ENCODE data around the gene SNX5.

The SNX5 gene

DNA sequence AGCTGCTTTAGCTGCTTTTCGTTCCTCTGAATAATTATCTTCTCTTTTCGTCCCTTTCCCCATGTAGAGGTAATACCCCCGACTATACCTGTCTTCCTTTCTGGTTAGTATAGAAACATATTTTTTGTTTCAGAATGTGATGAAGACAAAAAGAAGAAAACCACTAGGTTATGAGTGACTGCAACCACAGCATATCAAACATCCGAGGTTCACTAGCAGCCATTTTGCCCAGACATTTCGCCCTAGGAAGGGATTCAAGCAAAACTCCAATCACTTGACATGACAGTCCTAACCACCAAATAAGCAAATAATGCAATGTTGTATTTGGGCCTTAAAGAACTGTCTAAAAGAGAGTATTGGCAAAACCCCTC lies 9.4 kb downstream of the SNX5 start:
- no peak for DNase-seq

DNA sequence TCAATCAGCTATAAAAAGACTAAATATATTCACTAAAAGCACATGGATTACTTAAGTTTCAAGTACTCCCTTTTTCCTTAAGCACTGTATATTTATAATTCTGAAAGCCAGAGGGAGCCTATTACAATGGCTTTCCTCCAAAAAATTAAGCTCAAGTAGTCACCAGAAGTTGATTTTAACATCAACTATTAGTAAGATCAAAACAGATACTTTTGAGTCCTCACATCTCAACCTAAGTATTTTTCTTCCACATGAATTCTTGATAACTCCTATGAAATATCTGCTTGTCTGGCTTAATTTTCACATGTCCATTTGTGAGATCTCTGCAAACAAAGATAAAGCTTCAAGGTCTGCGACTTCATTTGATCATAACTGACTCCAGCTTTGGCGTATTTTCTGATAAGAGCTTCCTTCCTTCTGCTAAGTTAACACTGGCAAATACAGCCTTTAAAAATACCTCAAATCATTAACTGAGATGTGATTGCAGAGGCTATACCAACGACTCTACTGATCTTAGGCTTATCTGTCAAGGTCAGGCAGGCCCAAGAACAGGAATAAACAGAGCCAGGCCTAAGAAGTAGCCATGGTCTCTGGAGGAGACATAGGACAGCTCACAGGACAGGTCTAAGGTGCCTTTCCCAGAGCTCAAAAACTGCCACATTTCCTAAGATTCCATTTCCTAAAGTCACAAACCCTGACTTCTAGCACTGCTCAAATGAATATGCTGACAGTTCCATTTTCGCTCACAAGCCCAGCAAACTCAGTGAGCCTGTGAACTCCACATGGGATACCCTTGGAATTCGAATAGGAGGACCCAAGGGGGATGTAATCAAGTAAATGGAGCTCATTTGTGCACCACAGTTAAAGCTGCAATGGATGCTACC lies 10.0 kb downstream of the SNX5 start:
- no peak for DNase-seq

DNA sequence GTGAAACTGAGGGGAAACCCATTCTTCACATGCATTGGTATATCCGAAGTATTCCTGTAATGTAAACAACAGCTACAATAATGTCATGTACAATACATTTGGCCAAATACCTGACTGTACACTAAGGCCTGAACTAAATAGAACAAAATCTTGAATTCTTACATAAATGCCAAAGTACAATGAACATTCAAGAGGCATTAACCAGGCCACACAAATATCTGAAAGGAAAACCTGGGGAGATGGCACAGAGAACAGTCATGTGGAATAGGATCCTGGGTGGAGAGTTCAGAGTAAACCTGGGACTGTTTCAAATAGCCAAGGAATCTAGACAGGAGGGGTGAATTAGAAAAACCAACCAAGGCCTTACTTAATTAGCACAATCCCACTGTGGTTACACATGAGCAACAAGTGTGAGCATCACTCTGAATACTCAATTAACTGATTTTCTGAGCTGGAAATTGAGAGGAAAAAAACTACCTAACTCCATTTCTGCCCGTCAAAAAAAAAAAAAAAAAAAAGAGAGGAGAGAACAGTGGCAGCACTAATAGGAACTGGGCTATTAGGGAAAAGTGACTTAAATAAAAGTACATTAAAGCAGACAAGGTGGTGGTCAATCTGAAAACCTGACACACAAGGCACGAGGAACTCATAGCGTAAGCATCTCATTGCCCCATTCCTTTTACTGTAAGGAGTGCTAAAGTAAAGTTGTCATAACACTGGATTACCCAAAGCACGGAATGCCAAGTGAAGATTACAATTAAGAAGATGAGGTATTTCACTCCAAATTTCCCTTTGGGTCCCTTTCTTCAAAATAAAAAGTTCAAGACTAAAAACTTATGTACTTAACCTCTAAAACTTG lies 10.9 kb downstream of the SNX5 start:
- DNase-seq: no peak

DNA sequence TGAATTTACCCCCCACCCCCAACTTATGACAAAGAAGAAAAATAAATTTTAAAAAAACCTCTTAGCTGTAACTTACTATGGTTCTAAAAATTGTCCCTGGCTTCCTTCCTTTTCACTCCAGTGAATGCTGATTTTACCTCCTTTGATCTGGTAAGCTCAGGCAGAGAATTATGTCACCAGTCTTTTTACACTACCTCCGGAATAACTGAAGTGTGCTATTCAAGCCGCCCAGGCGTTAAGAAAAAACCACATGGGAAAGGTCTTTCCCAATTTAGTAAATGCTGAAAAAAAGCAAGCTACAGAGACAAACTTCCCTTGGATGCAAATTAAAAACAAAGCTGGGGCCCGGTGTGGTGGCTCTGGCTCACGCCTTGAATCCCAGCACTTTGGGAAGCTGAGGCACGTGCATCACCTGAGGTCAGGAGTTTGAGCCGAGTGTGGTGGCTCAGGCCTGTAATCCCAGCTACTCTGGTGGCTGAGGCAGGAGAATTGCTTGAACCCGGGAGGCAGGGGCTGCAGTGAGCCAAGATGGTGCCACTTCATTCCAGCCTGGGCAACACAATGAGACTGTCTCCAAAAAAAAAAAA lies 12.4 kb downstream of the SNX5 start:
- no peak for DNase-seq

DNA sequence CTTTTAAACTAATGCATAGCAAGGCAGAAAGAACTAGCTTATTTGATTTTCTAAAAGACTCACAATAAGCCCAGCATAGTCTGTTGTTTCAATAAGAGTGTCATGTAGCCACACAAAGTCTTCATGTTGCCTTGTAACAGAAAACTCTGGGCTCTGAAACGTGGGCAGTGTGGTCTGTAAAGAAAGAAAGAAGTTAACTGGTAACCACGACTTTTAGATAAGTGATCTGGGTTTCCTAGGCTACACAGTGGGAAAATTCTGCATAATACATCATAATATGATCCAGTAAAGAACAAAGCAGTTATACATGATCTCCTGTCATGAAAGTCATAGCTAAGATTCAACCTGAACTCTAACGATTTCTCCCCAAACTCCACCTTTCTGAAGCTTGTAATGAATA lies 13.3 kb downstream of the SNX5 start:
- DNase-seq: no peak

DNA sequence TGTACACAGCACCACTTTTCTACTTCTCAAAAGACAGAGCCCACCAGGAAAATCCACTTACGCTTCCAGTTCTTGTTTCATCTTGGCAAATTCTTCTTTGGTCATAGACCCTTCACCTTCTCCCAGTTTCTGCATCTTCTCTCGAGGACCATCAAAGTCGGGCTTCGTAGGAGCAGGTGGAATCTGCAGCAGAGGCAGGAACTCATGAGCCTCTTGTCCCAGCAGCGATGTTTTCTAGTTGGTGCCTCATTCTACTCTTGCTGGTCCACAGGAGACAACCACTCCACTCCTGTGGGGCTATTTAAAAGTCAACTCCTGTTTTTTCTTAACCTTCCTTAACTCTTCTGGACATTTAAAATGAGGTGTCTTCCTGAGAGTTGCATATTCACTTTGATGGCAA lies 14.7 kb downstream of the SNX5 start:
- no peak for DNase-seq

DNA sequence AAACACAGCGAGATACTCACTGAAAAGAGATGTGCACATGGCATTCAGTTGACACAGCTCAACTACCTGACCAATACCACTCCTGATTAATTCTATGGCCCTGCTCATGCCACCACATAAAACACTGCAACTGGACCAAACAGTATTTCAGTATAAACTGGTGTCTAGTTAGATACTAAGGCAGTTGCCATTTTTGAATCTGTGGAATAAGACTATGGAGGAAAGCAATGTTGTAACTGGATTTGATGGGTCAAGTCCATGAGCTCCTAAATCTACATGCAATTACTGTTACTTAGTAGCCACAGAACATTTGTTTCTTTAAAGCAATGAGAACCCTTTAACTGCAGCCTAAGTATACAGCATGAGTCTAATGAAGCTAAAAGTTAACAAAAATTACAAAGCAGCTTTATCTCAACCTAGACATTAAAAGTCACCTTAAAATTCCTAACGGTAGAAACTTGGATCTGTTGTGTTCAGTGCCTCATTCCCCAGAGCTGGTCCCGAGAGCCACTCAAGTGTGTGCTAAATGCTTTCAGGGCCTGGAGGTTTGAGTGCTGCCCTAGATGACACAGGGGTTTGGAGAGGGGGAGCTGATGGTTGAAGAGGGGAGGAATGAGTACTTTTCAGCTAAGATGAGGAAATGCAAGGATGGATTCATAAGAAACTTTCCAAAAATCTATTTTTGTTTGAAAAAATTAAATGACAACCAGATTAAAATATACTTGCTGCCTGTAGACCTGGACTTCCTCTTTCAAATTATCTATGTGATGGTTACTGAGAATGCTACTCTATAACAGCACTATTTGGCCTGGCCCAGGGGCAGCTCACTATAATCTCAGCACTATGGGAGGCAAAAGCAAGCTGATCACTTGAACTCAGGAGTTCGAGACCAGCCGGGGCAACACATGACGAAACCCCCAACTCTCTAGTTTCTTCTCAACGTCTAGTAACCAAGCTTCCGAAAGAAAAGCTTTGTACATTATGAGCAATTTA lies 15.6 kb downstream of the SNX5 start:
- DNase-seq: no peak

DNA sequence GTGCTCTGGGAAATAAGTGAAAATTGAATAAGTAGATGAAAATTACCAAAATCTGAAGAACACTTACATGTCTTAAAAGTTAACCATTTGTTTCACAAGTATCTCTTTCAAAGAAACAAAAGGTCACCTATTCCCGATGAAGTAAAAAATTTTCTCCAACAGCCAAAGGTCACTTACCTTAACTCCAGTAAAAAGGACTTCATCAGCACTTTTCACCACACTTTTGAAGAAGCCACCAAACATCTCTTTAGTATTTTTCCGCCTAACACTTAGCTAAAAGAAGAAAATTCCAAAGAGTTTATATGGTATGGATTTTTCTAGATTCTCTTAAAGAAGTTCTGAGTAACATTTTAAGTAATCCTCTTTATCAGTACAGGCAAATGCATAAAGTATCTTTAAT lies 17.3 kb downstream of the SNX5 start:
- DNase-seq: no peak

DNA sequence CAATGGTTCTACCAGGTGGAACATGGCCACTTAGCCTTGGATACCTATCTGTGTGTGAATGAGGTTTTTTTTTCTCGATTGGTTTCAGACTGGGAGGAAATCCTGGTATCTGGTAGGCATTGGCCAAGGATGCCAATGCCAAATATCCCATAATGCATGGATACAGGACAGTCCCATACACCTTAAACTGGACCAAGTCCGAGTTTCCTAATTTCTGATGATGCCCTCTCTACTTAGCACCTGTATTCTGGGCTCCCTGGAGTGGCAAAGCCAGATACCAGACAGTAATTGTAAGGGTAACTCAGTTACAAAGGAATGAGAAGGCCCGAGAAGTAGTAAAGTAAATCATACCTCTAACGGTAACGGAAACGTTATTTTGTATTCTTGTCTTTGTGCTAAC lies 17.9 kb downstream of the SNX5 start:
- DNase-seq: no peak

DNA sequence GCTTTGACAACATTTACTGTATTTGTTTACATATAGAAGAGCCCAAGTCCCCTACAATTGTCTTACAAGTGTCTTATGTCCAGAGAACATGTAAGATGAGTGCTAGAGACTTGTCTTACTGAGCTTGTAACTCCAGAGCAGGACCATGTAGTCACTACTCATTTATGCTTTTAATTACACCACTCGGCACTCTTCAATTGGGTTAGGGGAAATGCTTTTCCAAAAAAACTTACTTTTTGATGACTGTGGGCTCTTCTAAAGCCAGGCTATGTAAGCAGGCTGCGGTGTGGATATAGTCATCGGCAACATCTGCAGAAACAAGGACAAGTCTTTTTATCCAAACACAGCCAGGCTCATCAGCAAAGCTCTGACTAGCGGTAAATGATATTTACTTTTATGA lies 18.7 kb downstream of the SNX5 start:
- no peak for DNase-seq

DNA sequence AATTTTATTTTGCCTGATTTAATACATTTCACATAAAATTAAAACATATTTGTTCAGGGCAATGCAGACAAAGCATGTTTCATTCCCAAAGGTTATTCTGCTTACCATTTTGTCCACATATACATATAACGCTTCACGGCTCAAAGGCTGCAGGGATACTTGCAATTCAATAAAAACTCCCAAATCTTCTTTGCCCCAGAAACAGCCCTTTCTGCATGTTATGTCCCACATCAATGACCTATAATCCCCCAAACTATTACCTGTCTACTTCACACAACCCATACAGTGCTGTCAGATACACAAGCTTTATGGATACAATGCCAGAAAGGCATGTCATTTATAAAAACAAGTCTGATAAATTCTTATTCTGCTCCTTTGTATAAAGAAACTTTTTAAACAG lies 20.2 kb downstream of the SNX5 start:
- DNase-seq: no peak

DNA sequence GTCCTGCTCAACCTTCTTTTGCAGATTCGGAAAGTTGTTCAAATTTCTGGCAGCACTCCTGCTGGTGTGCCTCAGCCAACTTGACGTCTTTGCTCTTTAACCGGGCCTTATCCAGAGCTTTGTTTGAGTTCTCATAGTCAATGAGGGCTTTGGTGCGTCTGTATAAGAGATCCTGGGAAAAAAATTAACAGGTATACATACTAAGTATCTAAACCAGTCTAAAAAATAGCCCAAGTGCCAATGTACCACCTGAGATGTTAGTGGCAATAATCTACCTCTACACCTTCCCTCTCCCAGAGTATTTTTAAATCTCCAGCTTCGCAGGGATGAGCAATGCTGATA lies 21.1 kb downstream of the SNX5 start:
- no peak for DNase-seq

DNA sequence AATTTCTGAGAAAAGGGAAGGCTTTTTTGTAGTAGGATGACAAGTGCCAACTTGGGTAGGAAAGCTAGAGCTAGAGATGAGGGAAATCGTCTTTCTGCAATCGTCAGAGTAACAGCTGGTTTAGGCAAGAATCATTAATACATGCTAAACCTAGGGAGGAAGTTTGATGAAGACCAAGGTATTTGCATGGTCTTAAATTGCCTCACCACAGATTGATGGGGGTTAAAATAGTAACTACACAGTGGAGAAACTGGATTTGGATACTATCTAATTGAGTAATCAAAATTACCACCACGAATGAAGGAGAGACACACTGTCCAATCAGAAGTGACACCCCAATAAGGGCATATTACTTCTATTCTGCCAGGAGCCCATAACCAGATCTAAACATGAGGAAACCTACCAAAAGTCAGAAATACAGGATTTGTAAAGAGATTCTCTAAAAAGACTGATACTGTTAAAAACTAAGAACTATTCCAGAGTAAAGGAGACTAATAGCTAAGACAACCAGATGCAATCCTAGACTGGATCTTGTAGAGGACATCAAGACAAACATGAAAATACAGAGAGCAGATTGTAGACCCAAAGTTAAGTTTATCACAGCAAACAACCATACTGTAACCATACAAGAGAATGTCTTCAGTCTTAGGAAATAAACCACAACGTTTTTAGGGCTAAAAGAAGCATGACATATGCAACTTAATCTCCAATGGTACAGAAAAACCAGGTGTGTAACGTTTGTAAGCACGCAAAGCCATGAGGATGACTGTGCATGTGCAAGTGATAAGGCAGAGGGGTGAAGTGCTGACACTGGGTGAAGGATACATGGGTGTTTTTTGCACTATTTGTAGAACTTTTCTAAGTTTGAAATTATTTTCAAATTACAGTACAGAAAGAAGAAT lies 21.8 kb downstream of the SNX5 start:
- DNase-seq: no peak

DNA sequence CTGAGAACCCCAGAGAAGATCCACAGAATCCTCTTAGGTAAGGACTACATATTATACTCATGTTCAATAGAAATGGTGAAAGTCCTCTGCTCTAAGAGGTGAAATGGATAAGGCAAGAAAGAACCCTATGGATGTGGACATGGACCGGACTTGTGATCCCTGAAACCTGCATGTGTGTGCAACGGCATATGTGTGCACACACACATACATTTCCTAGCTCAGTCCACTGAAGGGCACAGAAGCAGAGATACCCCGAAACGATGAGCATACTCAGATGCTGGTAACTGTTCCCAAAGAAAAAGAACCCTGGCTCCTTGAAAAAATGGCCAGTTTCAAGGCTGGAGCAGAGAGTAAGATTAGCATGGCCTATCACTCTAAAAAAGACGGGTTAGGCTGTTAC lies 22.6 kb downstream of the SNX5 start:
- DNase-seq: no peak

DNA sequence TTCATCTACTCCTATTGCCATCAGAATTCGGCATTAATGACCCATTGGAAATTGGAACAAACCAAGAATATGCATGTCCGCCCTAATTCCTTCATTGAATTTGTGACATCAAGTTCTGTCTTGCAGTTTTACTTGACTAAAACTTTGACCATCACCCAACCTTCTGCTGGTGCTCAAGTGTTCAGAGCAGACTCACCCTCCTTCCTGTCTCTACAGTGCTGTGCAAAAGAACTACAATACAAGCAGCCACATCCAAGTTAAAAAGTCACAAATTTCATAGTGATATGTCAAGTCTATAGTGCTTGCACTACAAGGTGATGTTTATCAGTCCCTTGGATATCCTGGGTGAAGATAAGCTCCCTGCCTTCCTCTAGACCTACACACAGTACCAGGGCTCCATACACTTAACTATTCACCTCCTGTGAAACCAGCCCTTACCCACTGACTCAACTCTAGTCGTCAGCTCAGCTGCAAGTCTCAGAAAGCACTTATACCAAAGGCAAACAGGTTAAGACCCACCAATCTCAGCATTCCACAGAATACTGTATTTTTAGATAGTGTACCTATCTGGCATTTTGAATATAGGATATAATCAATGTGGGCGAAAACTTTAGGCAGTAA lies 23.6 kb downstream of the SNX5 start:
- no peak for DNase-seq

DNA sequence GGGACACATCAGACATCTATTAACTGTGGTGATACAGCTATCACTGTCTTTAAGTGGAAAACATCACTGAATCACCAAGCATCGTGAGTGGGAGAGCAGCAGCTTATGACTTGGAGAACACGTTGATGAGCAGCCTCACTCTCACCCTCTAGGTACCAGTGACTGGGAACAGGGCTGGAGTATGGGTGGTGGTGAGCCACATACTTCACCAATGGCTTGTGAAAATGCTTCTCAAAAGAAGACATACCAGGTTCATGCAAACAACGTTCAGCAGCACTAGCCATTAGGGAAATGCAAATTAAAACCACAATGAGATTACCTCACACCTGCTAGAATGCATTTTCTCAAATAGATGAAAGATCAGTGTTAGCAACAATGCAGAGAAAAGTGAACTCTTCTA lies 25.3 kb downstream of the SNX5 start:
- no peak for DNase-seq

DNA sequence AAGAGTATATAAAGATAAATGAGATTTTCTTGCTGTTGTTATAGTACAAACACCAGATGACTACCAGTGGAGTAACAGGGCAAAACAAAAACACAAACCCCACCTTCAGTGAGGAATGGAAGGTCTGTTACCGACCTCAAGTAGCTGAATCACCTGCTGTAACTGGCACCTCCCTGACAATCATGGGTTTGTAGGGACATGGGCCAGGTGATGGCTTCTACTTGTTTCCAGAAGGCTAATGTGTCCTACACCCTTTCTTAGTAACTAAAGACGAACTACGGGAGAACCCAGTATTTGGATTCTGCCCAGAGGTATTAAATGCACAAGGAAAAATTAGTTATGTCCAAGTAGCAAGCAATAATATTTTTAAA lies 26.8 kb downstream of the SNX5 start:
- DNase-seq: no peak

DNA sequence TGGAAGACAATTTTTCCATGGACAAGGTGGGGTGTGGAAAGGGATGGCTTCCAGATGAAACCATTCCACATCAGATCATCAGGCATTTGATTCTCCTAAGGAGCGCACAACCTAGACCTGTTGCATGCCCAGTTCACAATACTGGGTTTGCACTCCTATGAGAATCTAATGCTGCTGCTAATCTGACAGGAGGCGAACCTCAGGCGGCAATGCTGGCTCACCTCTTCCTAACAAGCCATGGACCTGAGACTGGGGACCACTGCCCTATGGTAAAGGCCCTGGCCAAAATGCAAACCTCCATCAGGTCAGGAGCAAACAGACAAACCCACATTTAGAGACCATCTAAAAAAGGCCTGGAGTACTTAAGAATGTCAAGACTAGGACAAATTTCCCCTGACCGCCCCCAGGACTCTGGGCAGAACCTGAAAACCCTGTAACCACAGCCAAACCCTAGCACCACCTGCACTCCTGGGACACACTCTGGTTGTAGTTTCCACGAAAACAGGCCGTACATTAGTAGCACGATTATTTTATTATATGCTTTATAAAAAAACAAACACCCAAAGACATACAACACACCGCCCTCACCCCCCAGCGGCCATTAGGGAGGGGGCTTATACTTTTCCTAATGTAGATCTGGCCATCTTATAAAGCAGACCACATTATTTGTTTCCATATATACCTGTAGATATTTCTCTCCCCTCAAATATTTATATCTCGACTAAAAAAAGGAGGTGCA lies 27.3 kb downstream of the SNX5 start:
- DNase-seq: no peak

DNA sequence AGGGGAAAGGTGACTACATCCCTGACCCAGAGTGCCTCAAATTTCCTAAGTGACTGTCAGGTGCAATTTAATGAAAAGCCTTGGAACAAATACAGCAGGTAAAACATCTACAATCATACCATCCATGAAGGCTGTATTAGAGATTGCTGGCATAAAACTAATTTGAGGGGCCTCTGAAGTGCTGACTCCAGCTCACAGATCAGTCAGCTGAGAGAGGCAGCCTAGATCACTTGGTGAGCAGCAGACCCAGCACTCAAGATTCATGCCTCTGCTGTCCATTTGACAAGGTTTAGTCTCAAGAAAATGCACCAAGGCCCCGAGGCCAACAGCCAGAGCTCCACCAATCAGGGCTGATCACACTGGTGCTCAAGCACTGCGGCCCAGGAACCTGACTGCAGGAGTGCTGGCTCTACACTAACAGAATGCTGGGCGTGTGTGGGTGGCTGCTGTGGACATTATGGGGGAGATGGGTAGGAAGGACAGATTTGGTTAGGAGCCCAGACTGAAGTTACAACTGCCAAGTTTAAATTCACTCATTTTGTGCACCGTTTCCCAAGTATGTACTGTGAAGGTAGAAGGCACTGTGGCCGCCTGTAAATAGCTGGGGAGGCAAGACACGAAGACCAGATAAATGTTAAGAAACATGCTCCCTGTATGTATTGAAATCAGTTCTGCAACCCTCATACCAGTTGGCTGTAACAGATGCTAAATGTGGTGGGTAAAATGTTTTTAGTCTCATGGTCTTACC lies 28.2 kb downstream of the SNX5 start:
- no peak for DNase-seq
